Mucosa of gallbladder (tissue), 1 donor: ENCODE measurements around the gene KIF26A. TPM values are rescaled to one million over a fixed set of nuclear protein-coding genes. Genes with fewer than 3 reads are reported as not detected.

Experiments
- DNase-seq: peaks from one replicate; pipeline ENCODE4 v3.0.0-alpha.2; 2020; ENCODE audit warnings: low spot score
- total RNA-seq: library from RNA; stranded (reverse); gene quantifications from one replicate; pipeline ENCODE4 v1.2.1, GENCODE V29; 2021
- donor health status: DM: no; HTN: no; CAD: no.

KIF26A gene
- total RNA-seq, 1 donor from 2014 or later, result 3.7 TPM

DNA sequence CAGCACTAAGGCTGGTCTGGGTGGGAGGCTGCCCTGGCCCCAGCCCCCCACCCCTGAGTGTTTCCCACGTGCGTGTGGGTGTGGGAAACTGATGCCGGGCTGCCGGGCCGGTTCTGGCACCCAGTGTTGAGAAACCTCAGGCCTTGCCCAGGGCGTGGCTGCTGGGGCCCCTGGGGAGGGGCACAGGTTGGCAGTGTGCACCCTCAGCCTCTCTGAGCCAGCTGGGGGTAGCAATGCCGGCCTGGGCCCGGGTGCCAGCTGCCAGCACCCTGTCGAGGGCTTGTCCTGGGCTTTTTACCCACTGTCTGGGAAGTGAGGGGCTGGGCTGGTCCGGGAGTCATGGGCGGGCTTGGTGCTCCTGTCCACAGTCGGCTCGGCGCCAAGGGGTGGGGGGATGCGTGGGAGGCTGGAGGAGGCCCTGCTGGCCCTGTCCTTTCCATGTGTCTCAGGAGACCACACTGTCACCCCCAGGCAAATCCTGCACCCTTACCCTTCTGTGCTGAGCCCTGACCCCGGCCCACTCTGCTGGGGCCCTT is 37.2 kb upstream of the KIF26A start:
- DNase-seq, result no peak

DNA sequence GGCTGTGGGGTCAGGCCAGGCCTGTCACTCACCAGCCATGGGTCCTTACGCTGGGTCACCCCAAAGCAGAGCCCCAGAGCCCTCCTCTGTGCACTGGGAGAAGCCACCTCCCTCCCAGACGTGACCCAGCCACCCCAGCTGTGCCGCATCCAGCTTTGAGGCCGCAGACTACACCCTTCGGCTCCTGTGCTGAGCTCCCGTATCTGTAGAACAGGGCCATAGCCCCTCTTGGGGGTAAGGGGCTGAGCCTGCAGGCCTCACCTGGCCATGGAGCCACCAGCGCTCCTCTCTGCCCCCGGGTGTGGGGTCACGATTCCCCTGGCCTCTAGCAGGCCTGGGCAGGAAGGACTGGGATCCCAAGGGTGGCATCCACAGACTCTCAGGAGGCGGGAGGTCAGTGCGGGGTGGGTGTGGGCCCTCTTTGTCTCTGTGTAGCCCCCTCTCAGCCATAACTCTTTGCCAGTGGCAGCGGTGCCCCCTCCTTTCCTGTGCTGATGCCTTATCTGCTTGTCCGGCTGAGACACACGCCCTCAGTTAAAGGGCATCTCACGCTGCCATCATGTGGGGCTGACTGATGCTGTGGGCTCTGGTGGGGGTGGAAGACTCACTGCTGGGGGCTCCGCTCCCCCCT is 36.6 kb upstream of the KIF26A start:
- DNase-seq, result no peak

DNA sequence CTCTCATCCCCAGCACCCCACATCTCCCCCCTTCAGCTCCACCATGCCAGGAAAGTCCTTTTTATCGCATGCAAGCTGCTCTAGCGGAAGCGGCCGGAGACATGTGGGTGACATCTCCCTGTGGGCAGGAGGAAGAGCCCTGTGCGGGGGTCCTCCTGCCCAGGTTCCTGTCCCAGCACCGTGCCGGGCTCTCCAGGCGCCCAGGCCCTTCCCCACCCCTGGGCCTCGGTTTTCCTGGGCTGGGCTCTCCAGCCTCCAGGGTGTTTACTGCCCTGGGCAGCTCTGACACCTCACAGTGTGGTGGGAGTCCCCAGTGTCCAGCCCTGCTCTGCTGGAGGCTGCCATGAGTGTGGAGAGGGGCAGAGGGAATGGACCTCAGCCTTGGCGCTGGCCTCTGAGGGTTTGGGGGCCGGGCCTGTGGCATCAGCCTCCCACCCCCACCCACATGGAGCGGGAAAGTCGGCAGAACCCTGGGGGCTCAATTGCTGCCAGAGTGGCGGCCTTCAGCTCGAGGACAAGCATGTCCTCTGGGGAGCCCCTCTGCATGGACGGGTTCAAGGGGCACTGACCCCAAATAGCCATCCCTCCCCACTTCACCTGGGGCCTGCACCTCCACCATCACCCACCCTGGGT is 36.0 kb upstream of the KIF26A start:
- no peak for DNase-seq

DNA sequence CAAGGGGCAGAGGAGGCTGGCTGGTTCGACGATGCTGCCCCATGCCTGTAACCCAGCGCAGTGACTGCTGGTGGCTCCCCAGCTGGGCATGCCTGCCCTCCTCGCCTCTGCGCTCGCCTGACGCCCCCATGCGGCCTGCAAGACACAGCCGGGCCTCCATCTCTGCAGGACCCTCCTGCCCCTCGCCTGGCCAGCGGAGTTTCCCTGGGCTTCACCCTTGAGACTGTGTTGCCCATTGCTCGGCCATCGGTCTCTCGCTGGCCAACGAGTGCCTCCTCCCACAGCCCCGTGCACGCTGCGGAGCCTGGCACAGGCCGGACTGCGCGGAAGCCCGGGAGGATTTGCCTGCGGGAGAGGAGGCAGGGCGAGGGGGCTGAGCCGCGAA is 35.3 kb upstream of the KIF26A start:
- DNase-seq, result no peak

GRCh38 chr14:104103446-104104075 is 34.8 kb upstream of the KIF26A start:
- no peak for DNase-seq

DNA sequence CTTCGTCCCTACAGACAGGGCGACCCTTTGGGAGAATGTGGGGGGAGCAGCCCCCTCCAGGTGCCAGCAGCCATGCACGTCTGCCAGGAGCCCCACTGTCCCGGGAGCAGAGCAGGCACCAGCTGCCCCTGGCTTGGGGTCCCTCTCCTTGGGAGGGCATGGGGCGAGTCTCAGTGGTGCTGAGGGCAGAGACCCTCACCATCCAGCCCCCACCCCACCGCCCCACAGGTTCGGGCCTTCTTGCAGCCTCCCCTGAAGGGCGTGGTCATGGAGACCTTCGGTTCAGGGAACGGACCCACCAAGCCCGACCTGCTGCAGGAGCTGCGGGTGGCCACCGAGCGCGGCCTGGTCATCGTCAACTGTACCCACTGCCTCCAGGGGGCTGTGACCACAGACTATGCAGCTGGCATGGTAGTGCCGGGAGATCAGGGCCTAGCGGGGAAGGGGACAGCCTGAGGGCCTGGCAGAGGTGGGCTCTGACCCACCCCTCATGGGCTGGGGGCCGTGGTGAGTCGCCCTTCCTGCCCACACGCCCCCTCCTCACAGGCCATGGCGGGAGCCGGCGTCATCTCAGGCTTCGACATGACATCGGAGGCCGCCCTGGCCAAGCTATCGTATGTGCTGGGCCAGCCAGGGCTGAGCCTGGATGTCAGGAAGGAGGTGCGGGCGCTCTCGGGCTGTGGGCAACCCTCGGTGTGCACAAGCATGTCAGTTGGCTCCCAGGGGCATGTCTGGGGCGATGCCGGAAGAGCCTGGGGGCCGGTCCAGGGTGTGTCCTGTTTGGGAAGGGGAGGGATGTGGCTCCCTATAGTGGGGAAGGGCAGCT is 34.1 kb upstream of the KIF26A start:
- DNase-seq, result no peak

GRCh38 chr14:104105071-104105821 is 33.1 kb upstream of the KIF26A start:
- no peak for DNase-seq

- DNase-seq, result no peak
Measured at GRCh38 chr14:104105822-104106470, 32.4 kb upstream of the KIF26A start.

DNA sequence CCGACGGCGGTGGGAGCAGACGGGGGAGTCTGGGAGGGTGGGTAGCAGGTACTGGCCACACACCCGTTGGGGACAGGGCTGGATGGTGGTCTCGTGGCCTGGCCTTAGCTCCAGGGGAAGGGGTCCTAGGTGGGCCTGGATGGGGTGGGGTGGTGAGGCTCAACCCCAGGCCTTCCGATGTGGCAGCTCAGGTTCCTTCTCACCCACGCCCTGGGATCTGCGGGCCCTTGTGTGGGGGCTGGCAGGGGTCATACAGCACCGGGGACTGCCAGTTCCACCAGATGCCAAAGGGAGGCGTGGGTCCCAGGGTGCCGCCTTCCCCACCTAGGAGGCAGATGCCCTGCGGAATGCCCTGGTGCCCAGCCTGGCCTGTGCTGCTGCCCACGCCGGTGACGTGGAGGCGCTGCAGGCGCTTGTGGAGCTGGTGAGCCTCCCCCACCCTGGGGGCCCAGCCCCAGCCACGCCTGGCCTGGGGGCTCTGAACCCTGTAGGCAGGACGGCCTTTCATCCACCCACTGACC is 31.9 kb upstream of the KIF26A start:
- no peak for DNase-seq

GRCh38 chr14:104107101-104107581 is 31.2 kb upstream of the KIF26A start:
- DNase-seq, result no peak

DNA sequence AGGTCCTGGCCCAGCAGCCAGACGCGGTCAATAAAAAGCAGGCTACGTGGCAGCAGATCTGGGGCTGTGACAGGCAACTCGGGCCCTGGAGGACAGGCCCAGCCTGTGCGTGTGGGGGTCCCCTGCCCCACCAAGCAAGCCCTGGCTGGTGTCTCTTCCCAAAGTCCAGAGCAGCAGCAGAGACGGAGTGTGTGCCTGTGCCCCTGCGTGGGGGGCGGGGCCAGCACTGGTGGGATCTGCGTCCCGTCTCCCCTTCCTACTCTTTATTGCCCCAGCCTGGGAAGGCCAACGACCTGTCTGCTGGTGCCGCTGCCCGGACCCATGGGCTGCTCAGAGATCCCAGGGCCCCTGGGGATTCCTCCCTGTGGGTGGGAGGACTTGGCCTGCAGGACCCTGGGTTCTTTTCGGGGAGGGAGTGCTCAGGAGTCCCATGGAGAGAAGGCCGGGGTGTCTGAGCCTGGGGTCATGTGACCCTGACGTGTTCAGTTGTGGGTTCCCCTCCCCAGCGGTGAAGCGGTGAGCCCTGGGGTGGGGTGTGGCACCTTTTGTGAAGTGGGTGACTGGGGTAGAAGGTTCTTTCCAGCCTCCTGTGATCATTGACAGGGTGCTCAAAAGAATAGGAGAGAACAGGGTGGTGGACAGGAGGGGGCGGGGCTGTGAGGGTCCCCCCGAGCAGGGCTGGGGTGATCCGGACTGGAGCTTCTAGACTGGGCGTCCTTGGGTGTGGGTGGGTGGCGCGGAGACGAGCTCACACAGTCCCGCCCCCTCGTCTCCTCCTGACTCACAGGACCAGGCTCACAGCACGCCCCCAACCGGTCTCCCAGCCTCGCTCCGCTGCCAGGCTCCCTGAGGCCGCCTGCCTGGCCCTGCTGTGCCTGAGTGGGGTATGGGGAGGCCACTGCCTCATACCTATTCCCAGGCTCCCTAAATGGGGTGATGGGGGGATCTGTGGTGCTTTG is 30.5 kb upstream of the KIF26A start:
- no peak for DNase-seq

GRCh38 chr14:104108570-104109541 is 29.5 kb upstream of the KIF26A start:
- no peak for DNase-seq

DNA sequence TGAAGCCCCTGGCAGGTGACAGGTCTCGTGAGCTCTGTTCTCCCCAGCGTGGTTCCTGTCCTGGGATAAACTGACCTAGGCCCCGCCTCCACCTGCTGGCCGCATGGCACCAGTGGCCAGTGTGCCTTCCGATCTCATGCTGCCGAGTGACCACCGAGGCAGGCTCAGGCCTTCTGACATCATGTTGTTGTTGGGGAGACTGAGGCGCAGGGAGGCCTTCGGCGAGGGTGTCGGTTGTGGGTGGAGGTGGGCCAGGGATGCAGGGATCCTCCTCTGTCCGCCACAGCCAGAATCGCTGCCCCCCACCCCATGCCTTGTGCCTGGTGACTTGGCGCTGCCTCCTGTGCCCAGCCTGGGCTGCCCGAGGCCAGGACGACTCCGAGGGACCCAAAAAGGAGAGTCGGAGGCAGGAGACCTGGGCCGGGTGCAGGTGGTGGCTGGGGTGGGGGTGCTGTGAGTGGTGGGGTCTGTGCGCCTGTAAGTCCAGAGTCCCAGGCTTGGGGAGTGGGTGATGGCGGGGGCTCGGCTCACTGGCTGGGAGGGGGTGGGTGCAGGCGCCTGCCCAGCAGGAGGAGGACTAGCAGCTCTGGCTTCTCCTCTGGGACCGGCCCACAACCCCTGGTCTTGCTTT is 28.5 kb upstream of the KIF26A start:
- DNase-seq, result no peak

GRCh38 chr14:104110491-104111209 is 27.7 kb upstream of the KIF26A start:
- DNase-seq, result no peak

DNA sequence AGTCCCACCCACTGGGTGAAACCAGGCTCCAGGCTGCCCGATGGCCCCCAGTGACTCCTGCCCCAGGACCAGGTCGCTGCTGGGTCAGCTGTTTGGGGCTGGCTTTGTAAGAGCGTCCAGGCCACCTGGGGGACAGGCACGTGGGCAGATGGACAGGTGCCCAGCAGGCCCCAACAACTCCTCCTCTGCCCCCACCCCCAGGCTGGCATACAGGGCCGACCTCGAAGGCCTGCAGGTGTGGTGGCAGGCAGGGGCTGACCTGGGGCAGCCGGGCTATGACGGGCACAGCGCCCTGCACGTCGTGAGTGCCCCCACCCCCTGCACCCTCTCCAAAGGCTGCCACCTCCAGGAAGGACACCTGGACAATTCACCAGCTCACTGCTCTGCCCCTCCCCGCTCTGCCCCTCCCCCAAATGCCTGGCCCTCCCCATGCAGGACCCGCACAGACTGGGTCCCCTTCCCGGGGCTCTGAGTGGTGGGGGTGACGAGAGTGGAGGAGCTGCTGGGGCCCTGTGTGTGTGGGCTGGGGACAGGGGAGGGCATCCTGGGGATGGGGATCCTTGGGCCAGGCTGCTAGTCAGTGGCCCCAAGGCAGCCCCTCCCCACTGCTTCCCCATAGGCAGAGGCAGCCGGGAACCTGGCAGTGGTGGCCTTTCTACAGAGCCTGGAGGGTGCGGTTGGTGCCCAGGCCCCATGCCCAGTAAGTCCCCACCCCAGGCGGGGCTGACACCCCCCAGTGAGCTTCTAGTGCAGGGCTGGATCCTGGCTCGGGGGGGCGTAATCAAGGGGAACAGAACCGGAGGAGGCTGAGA is 26.9 kb upstream of the KIF26A start:
- DNase-seq, result no peak

GRCh38 chr14:104112113-104112505 is 26.3 kb upstream of the KIF26A start:
- no peak for DNase-seq
